Upper lobe of right lung (tissue), 1 donor: Measurements from ENCODE around the gene EPHX1. TPM values are rescaled to one million over a fixed set of nuclear protein-coding genes. Genes with fewer than 3 reads are reported as not detected.

Experiments
- ATAC-seq: fragments of 200-7000 bp; cut with Tn5 transposase; one replicate; pipeline ENCODE4 v1.9.1; 2020; ENCODE audit warnings: mild to moderate bottlenecking, moderate library complexity
- DNase-seq: peaks from one replicate; pipeline ENCODE4 v3.0.0-alpha.2; 2020
- H3K27ac ChIP-seq: fragments of 200-600 bp; one replicate; pipeline ENCODE4 v1.8.0; 2022
- H3K27me3 ChIP-seq: fragments of 200-600 bp; one replicate; pipeline ENCODE4 v1.8.0; 2022; ENCODE audit warnings: mild to moderate bottlenecking
- H3K36me3 ChIP-seq: fragments of 200-600 bp; one replicate; pipeline ENCODE4 v1.8.0; 2022
- H3K4me1 ChIP-seq: fragments of 200-600 bp; one replicate; pipeline ENCODE4 v1.8.0; 2022
- H3K4me3 ChIP-seq: fragments of 200-600 bp; one replicate; pipeline ENCODE4 v1.8.0; 2022; ENCODE audit warnings: mild to moderate bottlenecking
- H3K9me3 ChIP-seq: fragments of 200-600 bp; one replicate; pipeline ENCODE4 v1.8.0; 2022
- intact Hi-C: fragments of 100-400 bp; cut with DNase I; formaldehyde crosslinking; loops from one replicate; pipeline ENCODE4 v1.11.0; 2022
- total RNA-seq: library from RNA; stranded (reverse); fragmentation: NEBNext Ultra II Directional; extraction: Animal tissue kit (Norgen Biotek cat#: 25700); gene quantifications from one replicate; pipeline ENCODE4 v1.2.1, GENCODE V29; 2021
- TF ChIP-seq, protein P1 (sequence below): fragments of 200-600 bp; IDR thresholded peaks from one replicate; pipeline ENCODE4 v1.8.0; 2022; ENCODE audit warnings: antibody characterized with exemption
- donor health status: DM: no; HTN: yes; CAD: no; lungs with severe emphysema.

EPHX1 gene
- total RNA-seq, 1 donor from 2014 or later, result 245 TPM

GRCh38 chr1:225859151-225859550 lies 49.2 kb downstream of the EPHX1 start:
- Histone ChIP-seq H3K36me3 (peaks cover 88% of the 10 kb centered on the region), H3K9me3 (no peaks in the 10 kb centered on the region), H3K27me3 (no peaks in the 10 kb centered on the region), H3K27ac (no peak overlapping the region), H3K4me3 (no peak overlapping the region), H3K4me1 (no peaks in the 10 kb centered on the region)
- TF ChIP-seq, protein P1, sequence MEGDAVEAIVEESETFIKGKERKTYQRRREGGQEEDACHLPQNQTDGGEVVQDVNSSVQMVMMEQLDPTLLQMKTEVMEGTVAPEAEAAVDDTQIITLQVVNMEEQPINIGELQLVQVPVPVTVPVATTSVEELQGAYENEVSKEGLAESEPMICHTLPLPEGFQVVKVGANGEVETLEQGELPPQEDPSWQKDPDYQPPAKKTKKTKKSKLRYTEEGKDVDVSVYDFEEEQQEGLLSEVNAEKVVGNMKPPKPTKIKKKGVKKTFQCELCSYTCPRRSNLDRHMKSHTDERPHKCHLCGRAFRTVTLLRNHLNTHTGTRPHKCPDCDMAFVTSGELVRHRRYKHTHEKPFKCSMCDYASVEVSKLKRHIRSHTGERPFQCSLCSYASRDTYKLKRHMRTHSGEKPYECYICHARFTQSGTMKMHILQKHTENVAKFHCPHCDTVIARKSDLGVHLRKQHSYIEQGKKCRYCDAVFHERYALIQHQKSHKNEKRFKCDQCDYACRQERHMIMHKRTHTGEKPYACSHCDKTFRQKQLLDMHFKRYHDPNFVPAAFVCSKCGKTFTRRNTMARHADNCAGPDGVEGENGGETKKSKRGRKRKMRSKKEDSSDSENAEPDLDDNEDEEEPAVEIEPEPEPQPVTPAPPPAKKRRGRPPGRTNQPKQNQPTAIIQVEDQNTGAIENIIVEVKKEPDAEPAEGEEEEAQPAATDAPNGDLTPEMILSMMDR, result no peak
- intact Hi-C loops, result no loop called here
- ATAC-seq (no peak), DNase-seq (no peak)

GRCh38 chr1:225860107-225860506 lies 50.2 kb downstream of the EPHX1 start:
- H3K36me3 ChIP-seq, result peaks cover 88% of the 10 kb centered on the region
- intact Hi-C loops, result no loop called here

DNA sequence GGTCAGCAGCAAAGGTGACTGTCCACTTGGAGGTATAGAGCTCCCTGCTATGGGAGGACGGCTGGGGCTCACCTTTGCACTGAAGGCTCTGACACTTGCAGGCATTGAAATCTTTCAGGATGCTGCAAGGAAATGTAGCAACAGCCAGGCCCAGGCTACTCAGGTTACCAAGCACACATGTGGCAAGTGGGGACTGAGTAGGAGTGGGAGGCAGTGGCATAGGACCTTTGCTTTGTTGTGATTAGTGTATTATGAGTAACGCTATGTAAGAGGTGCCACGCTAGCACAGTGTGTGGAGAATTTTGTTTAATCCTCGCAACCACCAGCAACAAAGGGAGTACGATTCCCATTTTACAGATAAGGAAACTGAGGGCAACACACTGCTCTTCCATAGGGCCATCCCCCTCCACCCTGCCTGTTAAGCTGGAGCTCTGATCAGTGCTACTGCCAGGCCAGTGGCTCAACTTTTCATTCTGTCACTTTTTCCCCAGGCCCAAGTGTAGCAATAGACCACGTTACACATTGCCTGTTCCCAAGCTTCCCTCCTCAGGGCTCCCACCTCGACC lies 51.0 kb downstream of the EPHX1 start:
- Histone ChIP-seq H3K27ac (no peak overlapping the region), H3K36me3 (peaks cover 88% of the 10 kb centered on the region), H3K4me1 (peaks cover 3% of the 10 kb centered on the region), H3K27me3 (no peaks in the 10 kb centered on the region), H3K4me3 (no peak overlapping the region), H3K9me3 (no peaks in the 10 kb centered on the region)
- ATAC-seq (no peak), DNase-seq (no peak)
- intact Hi-C loops, result no loop called here
- TF ChIP-seq, protein P1, result no peak

More at GRCh38 chr1:225860107-225860506, 50.2 kb downstream of the EPHX1 start:
- DNase-seq, result no peak
- TF ChIP-seq, protein P1, result no peak
- Histone ChIP-seq H3K4me1 (no peaks in the 10 kb centered on the region), H3K27ac (no peak overlapping the region), H3K9me3 (no peaks in the 10 kb centered on the region), H3K4me3 (no peak overlapping the region), H3K27me3 (no peaks in the 10 kb centered on the region)
- ATAC-seq, result no peak

DNA sequence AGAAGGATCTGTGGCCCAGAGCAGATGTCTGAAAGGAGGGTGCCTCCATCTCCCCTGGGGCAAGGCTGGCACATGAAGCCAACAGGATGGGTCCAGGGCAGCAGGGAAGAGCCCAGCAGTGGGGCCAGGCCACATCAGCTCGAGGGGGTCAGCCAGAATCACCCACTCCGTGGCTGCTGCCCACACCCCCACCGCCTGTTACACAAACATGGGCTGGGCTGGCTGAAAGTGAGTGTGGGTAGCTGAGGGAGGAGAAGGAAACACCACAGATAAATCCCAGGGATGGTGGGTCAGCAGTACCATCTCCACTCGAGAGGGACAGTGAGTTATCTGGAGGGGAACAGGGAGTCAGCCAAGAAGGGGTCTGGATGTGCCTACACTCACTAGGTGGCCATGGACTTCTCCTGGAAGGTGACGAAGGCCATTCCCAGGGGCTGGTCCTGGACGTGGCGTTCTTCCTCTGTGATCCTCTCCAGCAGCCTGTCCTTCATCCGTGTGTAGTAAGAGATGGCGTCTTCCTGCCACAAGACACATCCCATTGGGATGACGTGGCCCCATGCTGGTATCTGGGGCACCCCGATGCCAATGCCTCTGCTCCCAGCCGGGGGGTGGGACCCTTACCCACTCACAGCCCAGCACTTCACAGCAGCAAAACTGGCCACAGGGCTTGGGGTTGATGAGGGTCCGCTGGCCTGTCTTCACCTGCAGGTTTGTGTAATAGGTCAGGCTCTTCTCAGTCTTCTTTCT lies 52.1 kb downstream of the EPHX1 start:
- ATAC-seq, result no peak
- intact Hi-C loops, result no loop called here
- Histone ChIP-seq H3K36me3 (peaks cover 88% of the 10 kb centered on the region), H3K9me3 (no peaks in the 10 kb centered on the region), H3K27ac (no peak overlapping the region), H3K4me3 (no peak overlapping the region), H3K27me3 (no peaks in the 10 kb centered on the region), H3K4me1 (peaks cover 10% of the 10 kb centered on the region)
- no peak for DNase-seq
- TF ChIP-seq, protein P1, result no peak

DNA sequence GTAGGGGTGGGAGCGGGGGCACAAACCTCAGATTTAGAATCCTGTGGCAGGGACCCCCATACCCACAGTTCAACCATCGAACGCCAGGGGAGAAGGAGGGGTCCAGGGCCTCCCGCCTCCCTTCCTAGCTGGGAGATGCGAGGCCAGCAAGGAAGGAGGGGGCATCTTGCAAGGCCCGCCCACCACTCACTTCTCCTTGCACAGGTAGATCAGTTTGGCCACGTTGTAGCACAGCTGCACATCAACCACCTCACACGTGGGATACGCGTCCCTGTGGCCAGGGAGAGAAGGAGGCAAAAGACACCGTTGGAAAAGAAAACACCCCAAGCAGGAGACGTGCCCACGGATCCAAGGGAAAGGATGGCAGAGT lies 52.6 kb downstream of the EPHX1 start:
- H3K27me3 ChIP-seq, result no peaks in the 10 kb centered on the region
- H3K27ac ChIP-seq, result no peak overlapping the region
- no peaks in the 10 kb centered on the region for H3K9me3 ChIP-seq
- ATAC-seq (no peak), DNase-seq (no peak)
- TF ChIP-seq, protein P1, result no peak
- H3K4me3 ChIP-seq, result no peak overlapping the region
- H3K4me1 ChIP-seq, result peaks cover 10% of the 10 kb centered on the region
- peaks cover 88% of the 10 kb centered on the region for H3K36me3 ChIP-seq
- intact Hi-C loops, result no loop called here
